Body of pancreas (tissue), 4 donors: Measurements from ENCODE around the gene DAW1.

Experiments used
- CTCF ChIP-seq, 7 experiments: fragments of 450-650 bp in 4 of 7; fragments of 200-600 bp in 3 of 7; sonication (generic) in 3 of 7; IDR thresholded peaks; one replicate each; pipeline ENCODE4 v1.5.1; 2016 to 2019; ENCODE audit warnings: antibody characterized with exemption in 7 of 7
- POLR2A ChIP-seq, 3 donors: fragments of 450-650 bp; IDR thresholded peaks; one replicate each; pipeline ENCODE4 v1.6.1; 2016; ENCODE audit warnings: antibody characterized with exemption in 3 of 3, mild to moderate bottlenecking in 2 of 3

- TF ChIP-seq CTCF (IDR thresholded peaks at IDR 0.05) (no peak), POLR2A (IDR thresholded peaks at IDR 0.05) (no peak)
Measured at GRCh38 chr2:227960317-227960716, 88.9 kb downstream of the DAW1 start.
